Smooth muscle cell (in vitro differentiated cells): ENCODE results near the gene NSRP1. TPM values are rescaled to one million over a fixed set of nuclear protein-coding genes. Genes with fewer than 3 reads are reported as not detected.

ENCODE experiments used
- DNase-seq: peaks from one replicate; lab custom pipeline; 2025; ENCODE audit not compliant: unreplicated experiment; lab: John Stamatoyannopoulos, UW
- H2AFZ ChIP-seq: fragments of 200-600 bp; sonication (generic); 2 replicates; pipeline ENCODE4 v1.6.0; 2016; ENCODE audit warnings: antibody characterized with exemption, low read depth, mild to moderate bottlenecking
- H3F3A ChIP-seq: fragments of 200-600 bp; sonication (generic); 2 replicates; pipeline ENCODE4 v1.6.0; 2017; ENCODE audit warnings: antibody characterized with exemption, low read depth
- H3K27ac ChIP-seq: fragments of 200-600 bp; sonication (generic); 2 replicates; pipeline ENCODE4 v1.5.1; 2016; ENCODE audit warnings: low read depth, mild to moderate bottlenecking
- H3K27me3 ChIP-seq: fragments of 200-600 bp; sonication (generic); 2 replicates; pipeline ENCODE4 v1.6.1; 2016; ENCODE audit warnings: low read depth, mild to moderate bottlenecking
- H3K36me3 ChIP-seq: fragments of 200-600 bp; sonication (generic); 2 replicates; pipeline ENCODE4 v1.5.1; 2016; ENCODE audit warnings: low read depth
- H3K4me1 ChIP-seq: fragments of 200-600 bp; sonication (generic); 2 replicates; pipeline ENCODE4 v1.5.1; 2016; ENCODE audit warnings: low read depth
- H3K4me2 ChIP-seq: fragments of 200-600 bp; sonication (generic); 2 replicates; pipeline ENCODE4 v1.6.0; 2016; ENCODE audit warnings: mild to moderate bottlenecking
- H3K4me3 ChIP-seq: fragments of 200-600 bp; sonication (generic); 2 replicates; pipeline ENCODE4 v1.5.1; 2016; ENCODE audit warnings: mild to moderate bottlenecking
- H3K79me2 ChIP-seq: fragments of 200-600 bp; sonication (generic); 2 replicates; pipeline ENCODE4 v1.6.0; 2016; ENCODE audit warnings: low read depth, mild to moderate bottlenecking
- H3K9ac ChIP-seq: fragments of 200-600 bp; sonication (generic); 2 replicates; pipeline ENCODE4 v1.6.0; 2016; ENCODE audit warnings: low read depth
- H3K9me3 ChIP-seq: fragments of 200-600 bp; sonication (generic); replicated peaks from 2 replicates; pipeline ENCODE4 v1.5.1; 2016; ENCODE audit warnings: low read depth
- H4K20me1 ChIP-seq: fragments of 200-600 bp; sonication (generic); 2 replicates; pipeline ENCODE4 v1.6.0; 2016; ENCODE audit warnings: low read depth
- CTCF ChIP-seq: fragments of 200-600 bp; sonication (generic); IDR thresholded peaks from 2 replicates; pipeline ENCODE4 v1.5.1; 2017; ENCODE audit warnings: borderline replicate concordance, mild to moderate bottlenecking, antibody characterized with exemption; ENCODE audit not compliant: insufficient read depth, poor library complexity, severe bottlenecking
- WGBS: methylation state at CpG from one replicate; pipeline ENCODE4 v1.1.7; 2016; ENCODE audit warnings: low lambda C conversion rate; 5-methylcytosine and 5-hydroxymethylcytosine counted together
- polyA plus RNA-seq: library from polyadenylated mRNA; unstranded; fragments of >200 nt; fragmentation: Nextera tagmentation; extraction: Ambion mirVana; gene quantifications from 2 replicates; pipeline ENCODE4 v1.2.1, GENCODE V29; 2016
- total RNA-seq: library from RNA; depleted of rRNA; stranded (reverse); fragments of >200 nt; gene quantifications from 2 replicates; pipeline ENCODE4 v1.2.3, GENCODE V29; 2014

NSRP1 gene
- total and polyA plus RNA-seq, 2 experiments from 2014 or later: 4.9 to 31.4 TPM

GRCh38 chr17:30210901-30211300 is 94.3 kb downstream of the NSRP1 start:
- H3F3A ChIP-seq: no peaks in the 10 kb centered on the region
- H2AFZ ChIP-seq: no peak overlapping the region
- H4K20me1 ChIP-seq: no peaks in the 10 kb centered on the region
- H3K9me3 ChIP-seq: no peaks in the 10 kb centered on the region
- no peak overlapping the region for H3K4me3 ChIP-seq
- H3K27me3 ChIP-seq: peaks cover 7% of the 10 kb centered on the region
- TF ChIP-seq CTCF: no peak
- no peak overlapping the region for H3K9ac ChIP-seq
- H3K4me1 ChIP-seq: no peaks in the 10 kb centered on the region
- DNase-seq: no peak
- H3K4me2 ChIP-seq: no peak overlapping the region
- no peaks in the 10 kb centered on the region for H3K79me2 ChIP-seq
- H3K36me3 ChIP-seq: no peaks in the 10 kb centered on the region
- H3K27ac ChIP-seq: no peak overlapping the region
- WGBS: 94% methylated on average over 10 of the region's 10 CpGs

- no peaks in the 10 kb centered on the region for H3K4me1 ChIP-seq
- no peaks in the 10 kb centered on the region for H3K36me3 ChIP-seq
- H4K20me1 ChIP-seq: no peaks in the 10 kb centered on the region
- H3K9me3 ChIP-seq: no peaks in the 10 kb centered on the region
- TF ChIP-seq CTCF: no peak
- H2AFZ ChIP-seq: no peak overlapping the region
- DNase-seq: no peak
- peaks cover 7% of the 10 kb centered on the region for H3K27me3 ChIP-seq
- no peaks in the 10 kb centered on the region for H3K79me2 ChIP-seq
- 91% methylated on average over 6 of the region's 6 CpGs for WGBS
- H3F3A ChIP-seq: no peaks in the 10 kb centered on the region
- no peak overlapping the region for H3K4me2 ChIP-seq
- H3K9ac ChIP-seq: no peak overlapping the region
- no peak overlapping the region for H3K4me3 ChIP-seq
- H3K27ac ChIP-seq: no peak overlapping the region
These were observed 94.8 kb downstream of the NSRP1 start for GRCh38 chr17:30211371-30211770.

GRCh38 chr17:30212750-30213149 is 96.1 kb downstream of the NSRP1 start:
- H3K36me3 ChIP-seq: no peaks in the 10 kb centered on the region

More at GRCh38 chr17:30212750-30213149, 96.1 kb downstream of the NSRP1 start:
- no peak overlapping the region for H2AFZ ChIP-seq
- H3K9me3 ChIP-seq: no peaks in the 10 kb centered on the region
- H4K20me1 ChIP-seq: no peaks in the 10 kb centered on the region
- peaks cover 5% of the 10 kb centered on the region for H3K27me3 ChIP-seq
- H3F3A ChIP-seq: no peaks in the 10 kb centered on the region
- H3K4me1 ChIP-seq: no peaks in the 10 kb centered on the region
- no peak for DNase-seq
- no peaks in the 10 kb centered on the region for H3K79me2 ChIP-seq
- 90% methylated on average over 11 of the region's 11 CpGs for WGBS
- no peak overlapping the region for H3K27ac ChIP-seq
- H3K9ac ChIP-seq: no peak overlapping the region
- H3K4me2 ChIP-seq: no peak overlapping the region
- no peak for TF ChIP-seq CTCF
- no peak overlapping the region for H3K4me3 ChIP-seq
